GM18951 (cell line): ENCODE results near the gene UBD.

ENCODE experiments used
- POLR2A ChIP-seq: IDR thresholded peaks from 4 replicates; pipeline ENCODE4 v1.6.1; 2011; ENCODE audit warnings: mild to moderate bottlenecking; ENCODE audit not compliant: insufficient read length, insufficient read depth; ENCODE audit errors: extremely low read depth
- in situ Hi-C: fragments of 300-500 bp; cut with MboI; formaldehyde crosslinking; loops from one replicate; pipeline ENCODE4 v1.12.0; 2022; ENCODE audit warnings: low sequenced_read_pairs, mixed read lengths, inconsistent platforms; ENCODE audit not compliant: unreplicated experiment

The UBD gene

DNA sequence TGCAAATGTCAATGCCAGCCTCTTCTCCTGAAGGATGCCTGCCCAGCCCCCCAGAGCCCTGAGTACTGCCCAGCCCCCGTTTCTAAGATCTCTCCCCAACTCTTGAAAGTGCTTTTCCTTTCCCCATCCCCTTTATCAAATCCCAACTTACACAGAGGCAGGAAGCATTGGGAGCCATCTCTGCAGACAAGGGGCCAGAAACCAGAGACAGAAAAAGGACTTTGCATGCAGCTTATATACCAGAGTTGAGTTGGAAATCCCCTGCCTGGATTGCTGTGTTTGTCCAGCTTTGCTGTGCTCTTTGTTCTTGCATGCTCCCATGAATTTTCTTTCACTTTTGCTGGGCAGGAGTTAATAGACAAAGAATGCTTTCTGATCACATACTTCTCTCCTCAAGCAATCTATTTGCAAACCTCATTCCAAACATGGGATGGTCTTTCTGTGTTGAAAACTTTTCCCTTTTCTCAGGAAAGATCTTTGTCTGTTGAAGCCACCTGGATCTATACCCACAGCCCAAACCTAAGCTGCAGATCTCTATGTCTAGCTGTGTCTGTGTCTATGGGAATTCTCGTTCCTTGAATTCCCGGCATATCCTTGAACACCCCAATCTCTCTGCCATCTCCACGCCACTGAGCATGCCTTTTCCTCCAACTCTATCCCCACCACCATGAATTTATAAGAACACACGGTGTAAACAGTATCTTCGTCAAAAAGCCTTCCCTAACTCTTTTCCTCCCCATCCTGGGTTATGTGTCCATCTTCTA lies at the start of gene UBD:
TSS of gene UBD (minus strand) at position 209 of the 764 bp plus-strand sequence. CDS start at position 178, 31 bp downstream.
- in situ Hi-C loops: no loop called here
- TF ChIP-seq POLR2A: peak; percentile 27

DNA sequence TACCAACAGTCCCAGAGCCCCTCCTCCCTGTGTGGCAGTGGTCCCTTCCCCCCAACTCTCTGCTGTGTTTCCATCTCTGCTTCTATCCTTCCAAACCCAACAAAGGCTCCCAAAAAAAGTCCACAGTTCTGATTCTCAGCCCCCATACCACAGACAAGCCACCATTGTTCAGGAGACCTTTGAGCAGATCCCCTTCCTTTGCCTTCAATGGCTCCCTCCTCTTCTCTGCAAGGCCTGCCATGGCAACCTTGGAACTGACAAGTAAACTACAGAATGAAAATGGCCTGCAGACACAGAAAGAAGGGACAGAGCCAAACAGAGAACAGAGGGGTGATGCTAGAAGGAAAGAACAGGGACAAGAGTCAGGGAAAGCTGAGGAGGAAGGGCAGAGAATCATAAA lies 48.6 kb upstream of the UBD start:
- in situ Hi-C loops: no loop called here
- TF ChIP-seq POLR2A: no peak

DNA sequence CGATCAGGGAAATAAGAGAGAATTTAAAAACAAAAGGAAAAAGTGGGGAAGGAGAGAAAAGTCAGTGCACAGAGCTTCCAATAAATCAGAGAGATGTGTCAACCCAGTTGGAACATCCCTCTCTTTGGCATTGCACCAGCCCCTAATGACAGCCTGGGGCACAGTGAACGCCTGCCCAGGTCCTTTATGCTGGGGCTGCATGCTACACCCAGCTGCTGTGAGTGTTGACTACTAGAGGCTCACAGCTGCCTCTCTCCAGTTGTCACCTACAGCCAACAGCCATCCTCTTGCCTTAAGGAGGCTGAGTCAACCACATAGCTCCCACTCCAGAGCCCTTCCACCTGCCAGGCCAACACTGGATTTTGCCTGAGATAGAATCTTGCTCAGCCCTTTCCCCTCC lies 44.4 kb upstream of the UBD start:
- no peak for TF ChIP-seq POLR2A
- in situ Hi-C loops: no loop called here

DNA sequence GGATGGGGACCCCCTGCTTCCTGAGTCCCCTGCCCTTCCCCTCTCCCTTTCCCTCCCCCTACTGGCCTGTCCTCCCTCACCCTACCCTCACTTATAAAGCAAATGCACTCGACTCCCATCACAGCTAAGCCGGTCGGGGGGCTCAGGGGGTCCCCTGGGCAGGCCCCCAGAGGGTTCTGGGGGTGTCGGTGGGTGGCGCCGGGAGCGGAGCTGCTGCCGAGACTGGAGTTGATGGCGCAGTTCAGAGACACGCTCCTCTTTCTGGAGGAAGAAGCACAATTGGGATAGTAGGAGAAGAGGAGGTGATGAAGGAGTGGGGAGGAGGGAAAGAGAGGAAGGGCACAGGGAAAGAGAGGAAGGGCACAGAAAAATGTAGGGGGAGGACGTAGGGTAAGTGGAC lies 43.9 kb upstream of the UBD start:
- no peak for TF ChIP-seq POLR2A
- in situ Hi-C loops: no loop called here

DNA sequence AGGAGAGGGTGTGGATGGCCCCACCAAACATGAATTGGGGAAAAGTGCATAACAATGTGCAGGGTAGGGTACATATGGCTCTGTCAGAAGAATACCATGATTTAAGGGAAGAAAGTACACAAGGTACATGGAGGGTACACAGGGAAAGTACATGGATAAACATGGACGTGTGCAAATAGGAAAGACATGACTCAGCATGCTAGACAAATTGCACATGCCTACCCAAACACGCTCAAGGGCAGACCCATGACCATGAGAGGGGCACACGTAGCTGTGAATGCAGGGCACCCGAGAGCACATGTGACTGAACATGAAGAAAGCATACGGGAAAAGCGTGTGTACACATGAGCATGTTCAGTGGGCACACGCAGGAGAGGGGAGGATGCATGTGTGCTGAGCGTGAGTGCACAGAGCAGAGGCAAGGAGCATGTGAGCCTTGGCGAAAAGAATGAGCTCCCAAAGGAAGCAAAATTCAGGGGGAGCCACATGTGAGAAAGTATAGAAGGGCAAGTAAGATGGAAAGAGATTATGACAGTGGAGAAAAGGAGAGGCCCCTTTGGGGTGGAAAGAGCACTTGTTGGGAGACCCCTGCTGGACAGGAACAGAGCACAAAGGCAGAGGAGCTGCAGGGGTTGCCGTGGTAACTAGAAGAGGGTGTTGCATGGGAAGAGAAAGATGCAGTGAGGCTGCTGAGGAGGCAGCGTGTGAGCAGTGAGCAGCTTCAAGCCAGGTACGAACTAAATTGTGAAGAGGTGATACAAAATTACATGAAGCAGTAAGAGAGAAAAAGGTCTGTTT lies 43.2 kb upstream of the UBD start:
- in situ Hi-C loops: no loop called here
- TF ChIP-seq POLR2A: no peak

DNA sequence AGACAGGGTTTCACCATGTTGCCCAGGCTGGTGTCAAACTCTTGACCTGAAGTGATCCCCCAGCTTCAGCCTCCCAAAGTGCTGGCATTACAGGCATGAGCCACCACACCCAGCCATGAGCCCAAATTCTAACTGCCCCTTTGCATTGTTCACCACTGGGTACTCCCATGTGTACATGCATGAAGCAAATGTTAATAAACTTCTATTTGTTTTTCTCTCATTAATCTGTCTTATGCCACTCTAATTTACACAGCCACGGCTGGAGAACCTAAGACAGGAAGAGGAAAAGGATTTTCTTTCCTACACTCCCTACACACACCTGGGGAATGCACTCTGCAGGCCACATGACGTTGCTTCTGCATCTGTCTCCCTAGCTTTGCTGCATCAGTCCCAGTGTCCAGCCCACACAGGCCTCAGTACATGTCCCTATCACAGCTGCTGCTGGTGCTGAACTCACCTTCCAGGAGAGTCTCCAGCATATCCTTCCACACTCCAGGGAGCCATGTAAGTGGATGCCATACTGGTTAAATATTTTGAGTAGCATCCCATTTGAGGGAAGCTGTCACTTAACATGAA lies 38.7 kb upstream of the UBD start:
- TF ChIP-seq POLR2A: no peak
- in situ Hi-C loops: loop anchor here (25.0 kb wide), 1 partner anchor 911 kb away; no protein-coding TSS in a partner anchor

DNA sequence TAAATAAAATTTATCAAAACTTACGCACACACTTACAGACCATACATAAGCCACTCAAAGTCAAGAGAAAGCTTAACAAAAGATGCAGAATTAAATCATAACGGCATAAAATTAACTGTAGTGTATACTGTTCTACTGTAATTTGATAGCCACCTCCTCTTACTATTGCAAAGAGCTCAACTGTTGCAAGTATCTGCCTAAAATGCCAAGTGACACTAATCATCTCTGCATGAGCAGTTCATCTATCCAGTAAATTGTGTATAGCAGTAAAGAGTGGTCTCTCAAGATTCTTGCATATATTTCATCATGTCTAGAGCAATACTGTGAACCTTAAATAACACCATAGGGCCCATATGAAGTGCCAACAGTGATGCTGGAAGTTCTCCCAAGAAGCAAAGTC lies 37.7 kb upstream of the UBD start:
- TF ChIP-seq POLR2A: no peak
- in situ Hi-C loops: loop anchor here (25.0 kb wide), 1 partner anchor 910 kb away; no protein-coding TSS in a partner anchor

DNA sequence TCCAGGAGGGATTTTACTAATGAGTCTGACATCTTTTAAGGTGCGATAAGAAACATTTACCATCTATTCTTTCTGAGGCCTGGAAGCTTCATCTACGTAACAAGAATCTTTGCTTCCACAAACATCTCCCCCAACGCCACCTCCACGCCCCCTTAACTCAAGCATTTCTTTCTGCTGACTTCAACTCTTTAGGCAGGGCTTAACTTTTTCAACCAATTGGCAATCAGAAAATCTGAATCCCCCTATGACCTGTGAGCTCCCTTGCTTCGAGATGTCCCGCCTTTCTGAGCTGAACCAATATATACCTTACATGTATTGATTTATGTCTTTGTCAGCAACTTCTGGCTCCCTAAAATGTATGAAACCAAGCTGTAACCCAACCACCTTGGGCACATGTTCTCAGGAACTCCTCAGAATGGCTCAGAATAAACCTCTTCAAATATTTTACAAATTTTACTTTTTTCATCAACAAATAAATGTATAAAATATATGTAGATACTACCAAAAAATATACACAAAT lies 36.9 kb upstream of the UBD start:
- TF ChIP-seq POLR2A: no peak
- in situ Hi-C loops: loop anchor here (25.0 kb wide), 1 partner anchor 909 kb away; no protein-coding TSS in a partner anchor

DNA sequence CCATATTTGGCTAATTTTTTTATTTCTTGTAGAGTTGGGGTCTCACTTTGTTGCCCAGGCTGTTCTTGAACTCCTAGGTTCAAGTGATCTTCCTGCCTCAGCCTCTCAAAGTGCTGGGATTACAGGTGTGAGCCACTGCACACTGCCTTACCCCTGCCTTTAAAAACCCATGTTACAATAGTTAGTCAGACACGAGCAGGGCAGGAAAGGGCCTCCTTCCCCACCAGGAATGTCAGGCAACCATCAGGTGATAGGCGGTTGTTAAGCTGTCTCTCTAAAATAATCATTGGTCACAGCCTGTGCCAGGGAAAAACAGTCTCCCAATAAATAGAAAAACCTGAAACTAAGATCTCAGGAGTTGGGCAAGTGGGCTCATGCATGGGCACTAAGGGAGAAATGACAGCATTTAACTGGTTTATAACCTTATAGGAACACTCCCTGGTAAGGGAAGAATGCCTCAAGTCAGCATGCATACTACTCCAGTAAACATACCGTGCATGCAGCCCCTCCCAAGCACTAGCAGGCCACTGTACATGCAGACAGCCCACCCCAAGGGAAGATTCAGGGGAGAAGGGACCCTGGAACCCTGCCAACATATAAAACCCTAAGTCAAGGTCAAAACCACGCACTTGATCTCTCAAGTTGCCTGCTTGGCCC lies 33.8 kb upstream of the UBD start:
- no peak for TF ChIP-seq POLR2A
- in situ Hi-C loops: loop anchor here (25.0 kb wide), 1 partner anchor 906 kb away; no protein-coding TSS in a partner anchor

DNA sequence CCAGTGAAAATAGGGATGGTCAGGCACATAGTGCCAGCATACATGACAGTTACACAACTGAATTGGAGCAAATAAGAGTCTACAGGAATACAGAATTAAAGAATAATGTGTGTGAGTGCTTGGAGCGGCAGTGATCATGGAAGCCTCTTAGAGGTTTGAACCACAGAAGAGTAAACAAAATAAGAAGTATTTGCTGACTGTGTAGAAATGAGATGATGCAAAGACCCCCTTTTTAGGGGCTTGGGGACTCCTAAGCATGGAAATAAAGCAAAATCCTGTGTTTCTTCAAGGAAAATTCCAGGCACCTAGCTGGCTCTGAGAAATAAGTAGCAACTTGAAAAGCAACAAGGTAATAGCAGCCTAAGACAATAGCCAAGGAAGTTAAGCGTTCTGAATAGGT lies 32.1 kb upstream of the UBD start:
- in situ Hi-C loops: loop anchor here (25.0 kb wide), 1 partner anchor 904 kb away; no protein-coding TSS in a partner anchor

DNA sequence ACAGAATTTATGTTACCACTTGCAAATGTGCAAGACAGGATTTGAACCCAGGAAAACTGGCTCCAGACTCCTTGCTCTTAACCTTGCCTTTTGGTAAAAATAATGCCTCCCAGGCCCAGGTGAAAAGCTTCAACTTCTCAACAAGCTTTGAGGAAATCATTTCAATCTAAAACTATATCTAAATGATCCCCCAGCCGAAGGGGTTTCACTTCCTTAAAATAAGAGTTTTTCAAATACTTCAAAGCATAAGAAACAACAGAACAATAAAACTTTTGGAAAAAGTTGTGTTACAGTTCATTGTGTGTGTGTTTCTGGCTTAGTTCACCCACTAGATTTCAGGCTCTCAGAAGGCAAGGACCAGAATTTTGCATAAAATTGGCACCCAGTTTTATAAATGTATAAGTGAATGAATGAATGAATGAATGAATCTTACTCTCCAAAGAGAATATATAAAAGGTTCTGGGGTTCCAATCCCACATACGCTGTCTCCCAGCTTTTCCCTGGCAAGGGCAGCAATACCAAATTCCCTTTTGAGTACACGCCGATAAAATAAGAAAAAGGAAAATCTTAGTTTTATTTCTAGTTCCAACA lies 30.8 kb upstream of the UBD start:
- no peak for TF ChIP-seq POLR2A
- in situ Hi-C loops: loop anchor here (25.0 kb wide), 1 partner anchor 903 kb away; no protein-coding TSS in a partner anchor

More for the DNA sequence above, 32.1 kb upstream of the UBD start:
- no peak for TF ChIP-seq POLR2A

DNA sequence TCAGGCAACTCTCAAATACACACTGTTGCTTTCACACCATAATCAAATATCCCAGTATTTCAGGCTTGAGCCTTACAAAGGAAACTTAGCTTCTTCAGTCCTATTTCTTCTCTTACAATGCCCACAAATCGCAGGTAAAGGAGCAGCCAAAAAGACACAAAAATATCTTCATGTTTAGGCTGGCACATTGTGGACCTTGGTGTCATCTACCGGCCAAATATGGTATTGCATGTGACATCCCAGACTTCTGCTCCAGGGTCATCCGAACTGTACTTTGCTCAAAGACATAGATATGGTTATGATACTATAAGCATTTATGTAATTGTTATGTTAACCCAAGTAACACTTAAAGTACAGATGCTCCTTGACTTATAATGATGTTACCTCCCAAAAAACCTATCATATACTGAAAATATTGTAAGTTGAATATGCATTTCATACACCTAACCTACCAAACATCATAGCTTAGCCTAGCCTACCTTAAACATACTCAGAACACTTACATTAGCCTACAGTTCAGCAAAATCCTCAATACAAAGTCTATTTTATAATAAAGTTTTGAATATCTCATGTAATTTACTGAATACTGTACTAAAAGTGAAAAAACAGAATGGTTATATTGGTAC lies 30.0 kb upstream of the UBD start:
- no peak for TF ChIP-seq POLR2A
- in situ Hi-C loops: loop anchor here (25.0 kb wide), 1 partner anchor 902 kb away; no protein-coding TSS in a partner anchor
